Heart left ventricle (tissue), 13 donors: ENCODE measurements around the gene KY.

Source experiments
- POLR2A ChIP-seq, 2 donors: fragments of 450-650 bp; IDR thresholded peaks; one replicate each; pipeline ENCODE4 v1.6.1; 2017; ENCODE audit warnings: antibody characterized with exemption in 2 of 2, mild to moderate bottlenecking in 2 of 2, moderate library complexity in 2 of 2
- TF ChIP-seq, protein P1 (sequence below), 12 donors: fragments of 200-600 bp; sonication (generic) in 4 of 12; IDR thresholded peaks; one replicate each; pipeline versions ENCODE4 v1.5.0 to v1.8.0; 2018 to 2022; ENCODE audit warnings: antibody characterized with exemption in 12 of 12, mild to moderate bottlenecking in 5 of 12
- donor health status: ischemic (EF 13 %, LVEDD 7.1; RV severe dilation, severe dysfunction).
- donor health status: DM: no; HTN: yes; CAD: no.
- donor health status: DM: no; HTN: no; CAD: no.
- donor health status: ischemic (EF 25% LVEDD 6.9; RV normal size, moderate dysfunction).
- donor health status: ischemic (EF 25% LVEDD 5.7; RV mildly dilated, moderate dysfunction).
- donor health status: ischemic (EF 35%, LVEDD 5.7; RV mildly dilated, moderate dysfunction).
- donor health status: nonischemic (EF 11% LVEDD 7.7; RV severe dilation, severe dysfunction).
- donor health status: DM: yes; HTN: yes; CAD: no.
- donor health status: PGD.
- donor health status: ischemic (EF 29% LVEDD 5.4; RV normal size, mild dysfunction).
- donor health status: nonischemic (EF 23%, LVEDD 6.1; RV moderate dilation, normal function).

DNA sequence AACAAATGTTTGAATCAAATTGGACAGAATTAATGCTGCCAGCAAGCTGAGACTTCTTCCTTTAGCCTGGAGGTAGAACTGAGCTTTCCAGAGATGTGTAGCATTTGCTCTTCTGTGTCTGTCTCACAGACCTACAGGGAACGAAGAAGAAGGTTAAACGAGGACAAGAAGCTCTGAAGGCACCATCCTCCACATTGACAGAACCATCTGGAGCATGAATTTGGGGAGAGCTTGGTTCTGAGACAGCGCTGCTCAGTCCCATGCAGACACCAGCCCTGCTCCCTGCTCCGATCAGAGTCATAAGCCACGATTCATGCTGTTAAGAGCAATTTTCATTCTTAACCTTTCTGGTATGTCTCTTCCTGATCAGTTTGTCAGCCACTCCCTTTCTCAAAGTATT, 7.7 kb upstream of the KY start:
- TF ChIP-seq POLR2A (IDR thresholded peaks at IDR 0.05): no peak
- TF ChIP-seq, protein P1, sequence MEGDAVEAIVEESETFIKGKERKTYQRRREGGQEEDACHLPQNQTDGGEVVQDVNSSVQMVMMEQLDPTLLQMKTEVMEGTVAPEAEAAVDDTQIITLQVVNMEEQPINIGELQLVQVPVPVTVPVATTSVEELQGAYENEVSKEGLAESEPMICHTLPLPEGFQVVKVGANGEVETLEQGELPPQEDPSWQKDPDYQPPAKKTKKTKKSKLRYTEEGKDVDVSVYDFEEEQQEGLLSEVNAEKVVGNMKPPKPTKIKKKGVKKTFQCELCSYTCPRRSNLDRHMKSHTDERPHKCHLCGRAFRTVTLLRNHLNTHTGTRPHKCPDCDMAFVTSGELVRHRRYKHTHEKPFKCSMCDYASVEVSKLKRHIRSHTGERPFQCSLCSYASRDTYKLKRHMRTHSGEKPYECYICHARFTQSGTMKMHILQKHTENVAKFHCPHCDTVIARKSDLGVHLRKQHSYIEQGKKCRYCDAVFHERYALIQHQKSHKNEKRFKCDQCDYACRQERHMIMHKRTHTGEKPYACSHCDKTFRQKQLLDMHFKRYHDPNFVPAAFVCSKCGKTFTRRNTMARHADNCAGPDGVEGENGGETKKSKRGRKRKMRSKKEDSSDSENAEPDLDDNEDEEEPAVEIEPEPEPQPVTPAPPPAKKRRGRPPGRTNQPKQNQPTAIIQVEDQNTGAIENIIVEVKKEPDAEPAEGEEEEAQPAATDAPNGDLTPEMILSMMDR (IDR thresholded peaks at IDR 0.05): no peak
